Keratinocyte (primary cell): ENCODE measurements around the gene FHOD3. TPM values are rescaled to one million over a fixed set of nuclear protein-coding genes. Genes with fewer than 3 reads are reported as not detected.

Experiments
- DNase-seq: peaks from one replicate; pipeline ENCODE4 v3.0.0-alpha.2; 2011; ENCODE audit warnings: low read depth, missing footprints, low spot score
- FAIRE-seq: peaks from 2 replicates; lab custom pipeline; 2011; peaks lifted over from hg19 to GRCh38; lab: Jason Lieb, UNC
- H2AFZ ChIP-seq: 2 replicates; pipeline ENCODE4 v1.6.0; 2012; ENCODE audit warnings: low read length, control low read depth, inconsistent platforms; ENCODE audit not compliant: control insufficient read depth
- H3K27ac ChIP-seq: 2 replicates; pipeline ENCODE4 v1.5.1; 2011; ENCODE audit warnings: low read length; ENCODE audit not compliant: control insufficient read depth, insufficient read depth
- H3K27me3 ChIP-seq: 3 replicates; pipeline ENCODE4 v1.6.0; 2011; ENCODE audit warnings: low read length; ENCODE audit not compliant: control insufficient read depth, insufficient read depth; ENCODE audit errors: extremely low read depth
- H3K36me3 ChIP-seq, 2 experiments: 2 replicates in 1 of 2; 3 replicates in 1 of 2; pipeline ENCODE4 v1.5.1; 2011; ENCODE audit warnings: low read length in 2 of 2, mild to moderate bottlenecking in 1 of 2; ENCODE audit not compliant: control insufficient read depth in 2 of 2, insufficient read depth in 2 of 2; ENCODE audit errors: extremely low read depth in 1 of 2
- H3K4me1 ChIP-seq: 3 replicates; pipeline ENCODE4 v1.5.1; 2011; ENCODE audit warnings: low read length; ENCODE audit not compliant: control insufficient read depth, insufficient read depth; ENCODE audit errors: extremely low read depth
- H3K4me2 ChIP-seq: 3 replicates; pipeline ENCODE4 v1.6.0; 2011; ENCODE audit warnings: low read depth, low read length; ENCODE audit not compliant: control insufficient read depth, insufficient read depth; ENCODE audit errors: extremely low read depth
- H3K4me3 ChIP-seq, 3 experiments: fragments of 200-600 bp in 1 of 3; sonication (generic) in 1 of 3; 2 replicates in 2 of 3; 3 replicates in 1 of 3; pipeline ENCODE4 v1.5.1; 2011 to 2016; ENCODE audit warnings: low read length in 3 of 3, mild to moderate bottlenecking in 3 of 3, control low read depth in 2 of 3, inconsistent platforms in 1 of 3, low read depth in 1 of 3, mixed read lengths in 1 of 3, mixed run types in 1 of 3, moderate library complexity in 1 of 3; ENCODE audit not compliant: control insufficient read depth in 2 of 3, insufficient read depth in 2 of 3; ENCODE audit errors: extremely low read depth in 1 of 3
- H3K79me2 ChIP-seq: 2 replicates; pipeline ENCODE4 v1.6.0; 2012; ENCODE audit warnings: low read length; ENCODE audit not compliant: control insufficient read depth, insufficient read depth
- H3K9ac ChIP-seq: 3 replicates; pipeline ENCODE4 v1.6.0; 2011; ENCODE audit warnings: low read length; ENCODE audit not compliant: control insufficient read depth, insufficient read depth; ENCODE audit errors: extremely low read depth
- H3K9me1 ChIP-seq: 3 replicates; pipeline ENCODE4 v1.6.0; 2011; ENCODE audit warnings: low read length; ENCODE audit not compliant: control insufficient read depth, insufficient read depth; ENCODE audit errors: extremely low read depth
- H3K9me3 ChIP-seq: 2 replicates; pipeline ENCODE4 v1.5.1; 2012; ENCODE audit warnings: low read depth, low read length; ENCODE audit not compliant: control insufficient read depth
- H4K20me1 ChIP-seq: 3 replicates; pipeline ENCODE4 v1.6.0; 2011; ENCODE audit warnings: low read length; ENCODE audit not compliant: control insufficient read depth, insufficient read depth; ENCODE audit errors: extremely low read depth
- EZH2 ChIP-seq: IDR thresholded peaks from one replicate; pipeline ENCODE4 v1.6.1; 2012; ENCODE audit warnings: inconsistent platforms, mild to moderate bottlenecking, low read length, moderate library complexity
- dilution Hi-C: fragments of 300-500 bp; cut with MboI; formaldehyde crosslinking; loops from one replicate; pipeline ENCODE4 v1.7.0; 2020; ENCODE audit warnings: low sequenced_read_pairs; ENCODE audit not compliant: extremely low pct_ligation_motif_present
- polyA plus RNA-seq, 5 experiments: library from polyadenylated mRNA; depleted of rRNA in 3 of 5; stranded (reverse) in 3 of 5; stranded (forward) in 1 of 5; unstranded in 1 of 5; fragments of >200 nt; gene quantifications; 1 replicate in 1 of 5; 2 replicates in 3 of 5; 3 replicates in 1 of 5; pipeline versions ENCODE4 v1.2.1 to v1.2.3, GENCODE V29; 2011 to 2012; ENCODE audit warnings: missing spikeins in 2 of 5, low read depth in 1 of 5, low replicate concordance in 1 of 5
- TF ChIP-seq, protein P1 (sequence below), 3 experiments: IDR thresholded peaks in 1 of 3; conservative IDR thresholded peaks in 1 of 3; optimal IDR thresholded peaks in 1 of 3; 2 replicates in 2 of 3; 3 replicates in 1 of 3; pipeline versions ENCODE3 to v1.5.1; 2011; ENCODE audit warnings: low read length in 3 of 3, mild to moderate bottlenecking in 3 of 3, moderate library complexity in 2 of 3, control low read depth in 1 of 3, inconsistent platforms in 1 of 3; ENCODE audit not compliant: insufficient read depth in 2 of 3; ENCODE audit errors: extremely low read depth in 1 of 3

FHOD3 gene
- polyA plus RNA-seq, 1 donor (not counting 4 experiments of a cell fraction or from before 2014, with no cell fraction given) = 7.7 TPM

DNA sequence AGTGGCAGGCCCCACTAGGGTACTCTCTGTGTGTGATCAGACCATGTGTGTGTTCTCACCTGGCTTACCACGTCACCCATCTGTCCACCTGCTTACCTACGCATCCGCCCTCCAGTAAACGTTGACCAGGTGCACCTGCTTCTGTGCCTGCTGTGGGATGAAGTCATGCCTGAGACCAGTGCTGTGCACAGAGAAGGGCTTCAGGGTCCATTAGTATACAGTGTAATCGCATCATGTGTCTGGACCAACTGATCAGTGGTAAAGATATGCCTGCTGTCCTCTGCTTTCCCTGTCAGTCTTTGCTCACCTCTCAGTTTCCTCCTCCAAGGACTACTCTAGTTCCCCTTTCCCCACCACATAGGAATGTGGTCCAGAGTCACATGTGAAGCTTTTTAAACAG lies 109.3 kb downstream of the FHOD3 start:
- no peak overlapping the region for H3K9ac ChIP-seq
- H3K27me3 ChIP-seq = no peaks in the 10 kb centered on the region
- H2AFZ ChIP-seq = no peak overlapping the region
- peaks cover 4% of the 10 kb centered on the region for H3K4me1 ChIP-seq
- H3K9me3 ChIP-seq = no peaks in the 10 kb centered on the region
- dilution Hi-C loops = no loop called here
- no peaks in the 10 kb centered on the region for H3K36me3 ChIP-seq
- no peak overlapping the region for H3K4me2 ChIP-seq
- FAIRE-seq (no peak), DNase-seq (no peak)
- no peaks in the 10 kb centered on the region for H3K9me1 ChIP-seq
- no peaks in the 10 kb centered on the region for H4K20me1 ChIP-seq
- no peak overlapping the region for H3K4me3 ChIP-seq
- no peak overlapping the region for H3K27ac ChIP-seq
- TF ChIP-seq, protein P1, sequence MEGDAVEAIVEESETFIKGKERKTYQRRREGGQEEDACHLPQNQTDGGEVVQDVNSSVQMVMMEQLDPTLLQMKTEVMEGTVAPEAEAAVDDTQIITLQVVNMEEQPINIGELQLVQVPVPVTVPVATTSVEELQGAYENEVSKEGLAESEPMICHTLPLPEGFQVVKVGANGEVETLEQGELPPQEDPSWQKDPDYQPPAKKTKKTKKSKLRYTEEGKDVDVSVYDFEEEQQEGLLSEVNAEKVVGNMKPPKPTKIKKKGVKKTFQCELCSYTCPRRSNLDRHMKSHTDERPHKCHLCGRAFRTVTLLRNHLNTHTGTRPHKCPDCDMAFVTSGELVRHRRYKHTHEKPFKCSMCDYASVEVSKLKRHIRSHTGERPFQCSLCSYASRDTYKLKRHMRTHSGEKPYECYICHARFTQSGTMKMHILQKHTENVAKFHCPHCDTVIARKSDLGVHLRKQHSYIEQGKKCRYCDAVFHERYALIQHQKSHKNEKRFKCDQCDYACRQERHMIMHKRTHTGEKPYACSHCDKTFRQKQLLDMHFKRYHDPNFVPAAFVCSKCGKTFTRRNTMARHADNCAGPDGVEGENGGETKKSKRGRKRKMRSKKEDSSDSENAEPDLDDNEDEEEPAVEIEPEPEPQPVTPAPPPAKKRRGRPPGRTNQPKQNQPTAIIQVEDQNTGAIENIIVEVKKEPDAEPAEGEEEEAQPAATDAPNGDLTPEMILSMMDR (optimal IDR thresholded peaks at IDR 0.05 in 1 of 3, IDR thresholded peaks at IDR 0.05 in 1 of 3, conservative IDR thresholded peaks at IDR 0.05 in 1 of 3; ENCODE audit: extremely low read depth in 1 of 3, insufficient read depth in 2 of 3, low read length in 3 of 3) = no peak
- TF ChIP-seq EZH2 = no peak
- no peaks in the 10 kb centered on the region for H3K79me2 ChIP-seq

DNA sequence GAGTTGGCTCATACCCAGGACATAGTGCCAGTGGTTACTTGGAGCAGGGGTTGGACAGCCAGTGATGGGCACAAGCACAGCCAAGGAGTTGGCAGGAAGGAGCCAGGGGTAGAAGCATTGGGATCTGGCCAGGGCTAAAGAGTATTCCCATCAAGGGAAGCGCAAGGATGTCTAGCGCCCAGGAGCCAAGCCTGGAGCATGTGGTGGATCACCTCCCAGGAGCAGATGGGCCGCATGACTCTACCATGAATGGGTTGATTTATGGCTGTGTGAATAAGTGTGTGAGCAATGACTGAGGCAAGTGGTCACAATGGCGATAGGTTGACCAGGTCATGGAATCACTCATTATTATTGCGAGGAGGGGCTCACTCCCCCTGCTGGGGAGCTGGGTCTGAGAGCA lies 111.1 kb downstream of the FHOD3 start:
- FAIRE-seq = no peak
- H3K36me3 ChIP-seq = no peaks in the 10 kb centered on the region
- H3K4me1 ChIP-seq = peaks cover 4% of the 10 kb centered on the region
- H2AFZ ChIP-seq = no peak overlapping the region
- no peak overlapping the region for H3K4me2 ChIP-seq
- no peak overlapping the region for H3K27ac ChIP-seq
- TF ChIP-seq EZH2 = no peak
- TF ChIP-seq, protein P1 (optimal IDR thresholded peaks at IDR 0.05 in 1 of 3, IDR thresholded peaks at IDR 0.05 in 1 of 3, conservative IDR thresholded peaks at IDR 0.05 in 1 of 3; ENCODE audit: extremely low read depth in 1 of 3, insufficient read depth in 2 of 3, low read length in 3 of 3) = no peak
- dilution Hi-C loops = no loop called here
- H3K4me3 ChIP-seq = no peak overlapping the region
- H3K9me3 ChIP-seq = no peaks in the 10 kb centered on the region
- no peaks in the 10 kb centered on the region for H3K9me1 ChIP-seq
- H3K9ac ChIP-seq = no peak overlapping the region
- no peaks in the 10 kb centered on the region for H3K79me2 ChIP-seq
- no peak for DNase-seq
- H3K27me3 ChIP-seq = no peaks in the 10 kb centered on the region
- H4K20me1 ChIP-seq = no peaks in the 10 kb centered on the region
